HepG2 (cell line): ENCODE measurements around the gene SMPD3. TPM values are rescaled to one million over a fixed set of nuclear protein-coding genes. Genes with fewer than 3 reads are reported as not detected.

Experiments used
- AGO2 ChIP-seq: fragments of 200-400 bp; formaldehyde crosslinking; optimal IDR thresholded peaks from 2 replicates; pipeline ENCODE3; 2017; ENCODE audit warnings: mild to moderate bottlenecking, low read depth, low read length, moderate library complexity
- ARNT2 ChIP-seq: sonication (generic); formaldehyde crosslinking; IDR thresholded peaks from 2 replicates; pipeline ENCODE4 v1.8.0; 2022; ENCODE audit warnings: mild to moderate bottlenecking, low read depth, missing genetic modification reagents, moderate library complexity
- GABPA ChIP-seq, 2 experiments: IDR thresholded peaks; 2 replicates each; pipeline ENCODE4 v1.6.1; 2011 to 2016; ENCODE audit warnings: low read depth in 2 of 2, low read length in 1 of 2, missing biosample characterization in 1 of 2, missing genetic modification characterization in 1 of 2
- GFI1 ChIP-seq: sonication (generic); formaldehyde crosslinking; IDR thresholded peaks from 2 replicates; pipeline ENCODE4 v1.5.0; 2020; ENCODE audit warnings: missing genetic modification reagents, mild to moderate bottlenecking, borderline replicate concordance
- GLI4 ChIP-seq: sonication (generic); formaldehyde crosslinking; IDR thresholded peaks from 2 replicates; pipeline ENCODE4 v1.5.1; 2020; ENCODE audit warnings: missing genetic modification reagents, mild to moderate bottlenecking, moderate library complexity, borderline replicate concordance
- HIVEP1 ChIP-seq: sonication (generic); formaldehyde crosslinking; IDR thresholded peaks from 2 replicates; pipeline ENCODE4 v1.4.0; 2020; ENCODE audit warnings: mild to moderate bottlenecking, missing genetic modification reagents
- HMG20B ChIP-seq: conservative IDR thresholded peaks from 2 replicates; pipeline ENCODE4 v1.6.1; 2016; ENCODE audit warnings: missing genetic modification reagents, missing compliant biosample characterization
- MED8 ChIP-seq: sonication (generic); formaldehyde crosslinking; IDR thresholded peaks from 2 replicates; pipeline ENCODE4 v1.8.1; 2023; ENCODE audit warnings: mild to moderate bottlenecking, missing genetic modification reagents; ENCODE audit not compliant: insufficient replicate concordance
- MEIS2 ChIP-seq: sonication (generic); formaldehyde crosslinking; IDR thresholded peaks from 2 replicates; pipeline ENCODE4 v1.9.0; 2021; ENCODE audit warnings: mild to moderate bottlenecking, missing genetic modification reagents
- MYC ChIP-seq: sonication (generic); formaldehyde crosslinking; IDR thresholded peaks from 2 replicates; pipeline ENCODE4 v1.9.0; 2021; ENCODE audit warnings: missing genetic modification reagents, borderline replicate concordance
- NBN ChIP-seq: fragments of 450-650 bp; conservative IDR thresholded peaks from 2 replicates; pipeline ENCODE4 v1.6.1; 2017
- NFE2 ChIP-seq: sonication (generic); formaldehyde crosslinking; IDR thresholded peaks from 2 replicates; pipeline ENCODE4 v1.4.0; 2020; ENCODE audit warnings: missing genetic modification reagents
- PLRG1 ChIP-seq: fragments of 450-650 bp; conservative IDR thresholded peaks from 2 replicates; pipeline ENCODE4 v1.6.1; 2016
- RFXANK ChIP-seq: IDR thresholded peaks from 2 replicates; pipeline ENCODE4 v1.6.1; 2016
- RFXAP ChIP-seq: sonication (generic); formaldehyde crosslinking; IDR thresholded peaks from 2 replicates; pipeline ENCODE4 v1.4.0; 2020; ENCODE audit warnings: missing genetic modification reagents, borderline replicate concordance
- SALL2 ChIP-seq: sonication (generic); formaldehyde crosslinking; IDR thresholded peaks from 2 replicates; pipeline ENCODE4 v1.8.1; 2023; ENCODE audit warnings: mild to moderate bottlenecking, missing genetic modification reagents, inconsistent platforms
- TERF1 ChIP-seq: sonication (generic); formaldehyde crosslinking; IDR thresholded peaks from 2 replicates; pipeline ENCODE4 v1.8.0; 2022; ENCODE audit warnings: mild to moderate bottlenecking, missing genetic modification reagents, moderate library complexity
- UBTF ChIP-seq: sonication (generic); formaldehyde crosslinking; IDR thresholded peaks from 2 replicates; pipeline ENCODE4 v1.4.0; 2020; ENCODE audit warnings: mild to moderate bottlenecking, missing genetic modification reagents
- ZBTB26 ChIP-seq: IDR thresholded peaks from 2 replicates; pipeline ENCODE4 v1.6.1; 2016; ENCODE audit warnings: missing compliant biosample characterization, missing genetic modification reagents, borderline replicate concordance
- ZNF205 ChIP-seq: IDR thresholded peaks from 2 replicates; pipeline ENCODE4 v1.6.1; 2018; ENCODE audit warnings: missing biosample characterization, missing genetic modification reagents
- ZNF576 ChIP-seq: sonication (generic); formaldehyde crosslinking; IDR thresholded peaks from 2 replicates; pipeline ENCODE4 v1.4.0; 2020; ENCODE audit warnings: mild to moderate bottlenecking, missing genetic modification reagents
- ZNF7 ChIP-seq: IDR thresholded peaks from 2 replicates; pipeline ENCODE4 v1.6.1; 2016; ENCODE audit warnings: missing biosample characterization, missing genetic modification reagents
- ZNF710 ChIP-seq: sonication (generic); formaldehyde crosslinking; IDR thresholded peaks from 2 replicates; pipeline ENCODE4 v1.5.0; 2020; ENCODE audit warnings: mild to moderate bottlenecking, missing genetic modification reagents, borderline replicate concordance
- polyA plus RNA-seq, 8 experiments: library from polyadenylated mRNA; depleted of rRNA in 3 of 8; stranded (reverse) in 7 of 8; unstranded in 1 of 8; fragments of >200 nt; fragmentation: Illumina TruSeq in 4 of 8; extraction: Trizol in 4 of 8; gene quantifications; 2 replicates each; pipeline versions ENCODE4 v1.2.1 to v1.2.3, GENCODE V29; 2011 to 2016; ENCODE audit warnings: low read depth in 4 of 8, missing spikeins in 1 of 8, mixed read lengths in 1 of 8; ENCODE audit not compliant: insufficient read depth in 1 of 8
- total RNA-seq, 5 experiments: library from RNA; depleted of rRNA; stranded (reverse); fragments of >200 nt; fragmentation: Illumina TruSeq; extraction: Trizol; gene quantifications; 2 replicates each; pipeline ENCODE4 v1.2.3, GENCODE V29; 2016; ENCODE audit warnings: low read depth in 1 of 5

Gene SMPD3
- total and polyA plus RNA-seq, 2 of the 13 experiments (the other 11 are each of a cell fraction or from before 2014, with no cell fraction given): 0.07 to 0.32 TPM

DNA sequence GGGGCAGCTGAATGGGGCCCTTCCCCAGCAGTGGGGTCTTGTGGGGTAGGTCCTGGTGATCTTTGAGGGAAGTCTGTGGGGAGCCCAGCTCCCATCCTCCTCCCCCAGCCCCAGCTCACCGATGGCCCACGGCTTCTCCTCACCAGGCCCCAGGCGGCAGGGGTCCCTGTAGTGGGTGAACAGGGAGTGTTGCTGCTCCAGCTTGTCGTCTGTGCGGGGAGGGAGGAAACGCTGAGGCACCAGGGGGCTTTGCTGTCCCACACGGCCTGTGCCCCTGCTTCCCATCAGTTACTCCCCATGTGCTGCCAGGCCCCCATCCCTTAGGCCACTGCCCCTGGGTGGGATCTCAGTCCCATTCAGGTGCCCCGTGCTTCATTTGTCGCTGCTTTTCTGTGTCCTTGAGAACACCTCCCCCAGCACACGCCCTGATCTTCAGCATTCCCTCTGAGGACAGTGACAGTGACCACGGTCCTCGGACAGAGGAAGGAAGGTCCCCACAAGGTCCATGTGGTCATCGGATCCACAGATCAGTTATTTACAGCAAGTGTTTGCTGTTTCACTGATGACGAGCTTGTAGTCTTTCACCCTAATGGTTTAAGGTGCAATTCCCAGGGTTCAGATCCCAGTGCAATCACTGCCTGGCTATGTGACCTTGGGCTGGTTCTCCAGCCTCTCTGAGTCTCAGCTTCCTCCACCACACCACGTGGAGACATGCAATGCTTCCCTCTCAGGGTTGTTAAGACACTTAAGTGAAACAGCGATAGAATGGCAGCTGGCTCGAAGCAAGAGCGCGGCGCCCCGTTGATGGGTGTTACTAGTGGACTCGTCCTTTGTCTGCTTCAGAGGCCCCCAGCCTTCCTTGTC is 84.4 kb downstream of the SMPD3 start (continued):
- TF ChIP-seq HMG20B (CRISPR knock-in tag) (no peak), AGO2 (peak; percentile 8), RFXAP (CRISPR knock-in tag) (no peak), ZNF205 (CRISPR knock-in tag) (no peak), MED8 (CRISPR knock-in tag) (no peak), RFXANK (CRISPR knock-in tag) (no peak), GLI4 (no peak), HIVEP1 (CRISPR knock-in tag) (no peak), SALL2 (CRISPR knock-in tag) (no peak), ZNF7 (CRISPR knock-in tag) (no peak), GABPA (IDR thresholded peaks at IDR 0.05; ENCODE audit: low read depth, low read length) (no peak), GABPA (CRISPR knock-in tag; IDR thresholded peaks at IDR 0.05; ENCODE audit: low read depth) (no peak), ZNF710 (no peak), ZBTB26 (CRISPR knock-in tag) (no peak), NFE2 (no peak), ARNT2 (CRISPR knock-in tag) (no peak), GFI1 (CRISPR knock-in tag) (peak; percentile 70; the same call in 1 of the 2 replicates), UBTF (CRISPR knock-in tag) (no peak), NBN (no peak), PLRG1 (no peak), ZNF576 (CRISPR knock-in tag) (no peak; the same call in 1 of the 2 replicates), MEIS2 (CRISPR knock-in tag) (no peak), TERF1 (no peak), MYC (CRISPR knock-in tag) (no peak; the same call in 1 of the 2 replicates)
